Activated CD4-positive, alpha-beta memory T cell treated with anti-CD3 and anti-CD28 coated beads, Interleukin-2, amount 10 ng/mL, durations not matched to agents 7 days and 5 days (primary cell): ENCODE measurements around the gene DUSP2. TPM values are rescaled to one million over a fixed set of nuclear protein-coding genes. Genes with fewer than 3 reads are reported as not detected.

ENCODE experiments used
- CTCF ChIA-PET: fragments of 350-600 bp; sonication (Branson Sonifier 250); formaldehyde crosslinking; loops from one replicate; lab custom pipeline; 2021; ENCODE audit warnings: antibody characterized with exemption, inconsistent platforms; lab: Charles Lee
- POLR2A ChIA-PET: fragments of 350-600 bp; sonication (Branson Sonifier 250); formaldehyde crosslinking; loops from one replicate; lab custom pipeline; 2021; ENCODE audit warnings: antibody characterized with exemption; lab: Charles Lee
- DNase-seq: peaks from one replicate; pipeline ENCODE4 v3.0.0-alpha.2; 2020
- H3K27ac Mint-ChIP-seq: one replicate; pipeline ENCODE4 v1.8.0; 2021; ENCODE audit warnings: mild to moderate bottlenecking, mixed read lengths
- H3K27me3 Mint-ChIP-seq: one replicate; pipeline ENCODE4 v1.8.0; 2021; ENCODE audit warnings: mixed read lengths
- H3K36me3 Mint-ChIP-seq: one replicate; pipeline ENCODE4 v1.8.0; 2021; ENCODE audit warnings: low read depth, mixed read lengths
- H3K4me1 Mint-ChIP-seq: one replicate; pipeline ENCODE4 v1.8.0; 2021; ENCODE audit warnings: mixed read lengths
- H3K4me3 Mint-ChIP-seq: one replicate; pipeline ENCODE4 v1.8.0; 2021; ENCODE audit warnings: mild to moderate bottlenecking, mixed read lengths
- H3K9me3 Mint-ChIP-seq: one replicate; pipeline ENCODE4 v1.8.0; 2021; ENCODE audit warnings: mixed read lengths
- total RNA-seq, 2 experiments: library from RNA; stranded (reverse); gene quantifications; one replicate each; pipeline ENCODE4 v1.2.3, GENCODE V29; 2021

The DUSP2 gene, protein sequence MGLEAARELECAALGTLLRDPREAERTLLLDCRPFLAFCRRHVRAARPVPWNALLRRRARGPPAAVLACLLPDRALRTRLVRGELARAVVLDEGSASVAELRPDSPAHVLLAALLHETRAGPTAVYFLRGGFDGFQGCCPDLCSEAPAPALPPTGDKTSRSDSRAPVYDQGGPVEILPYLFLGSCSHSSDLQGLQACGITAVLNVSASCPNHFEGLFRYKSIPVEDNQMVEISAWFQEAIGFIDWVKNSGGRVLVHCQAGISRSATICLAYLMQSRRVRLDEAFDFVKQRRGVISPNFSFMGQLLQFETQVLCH
- total RNA-seq = 10 to 100 TPM; 40.8 to 42.5 TPM

DNA sequence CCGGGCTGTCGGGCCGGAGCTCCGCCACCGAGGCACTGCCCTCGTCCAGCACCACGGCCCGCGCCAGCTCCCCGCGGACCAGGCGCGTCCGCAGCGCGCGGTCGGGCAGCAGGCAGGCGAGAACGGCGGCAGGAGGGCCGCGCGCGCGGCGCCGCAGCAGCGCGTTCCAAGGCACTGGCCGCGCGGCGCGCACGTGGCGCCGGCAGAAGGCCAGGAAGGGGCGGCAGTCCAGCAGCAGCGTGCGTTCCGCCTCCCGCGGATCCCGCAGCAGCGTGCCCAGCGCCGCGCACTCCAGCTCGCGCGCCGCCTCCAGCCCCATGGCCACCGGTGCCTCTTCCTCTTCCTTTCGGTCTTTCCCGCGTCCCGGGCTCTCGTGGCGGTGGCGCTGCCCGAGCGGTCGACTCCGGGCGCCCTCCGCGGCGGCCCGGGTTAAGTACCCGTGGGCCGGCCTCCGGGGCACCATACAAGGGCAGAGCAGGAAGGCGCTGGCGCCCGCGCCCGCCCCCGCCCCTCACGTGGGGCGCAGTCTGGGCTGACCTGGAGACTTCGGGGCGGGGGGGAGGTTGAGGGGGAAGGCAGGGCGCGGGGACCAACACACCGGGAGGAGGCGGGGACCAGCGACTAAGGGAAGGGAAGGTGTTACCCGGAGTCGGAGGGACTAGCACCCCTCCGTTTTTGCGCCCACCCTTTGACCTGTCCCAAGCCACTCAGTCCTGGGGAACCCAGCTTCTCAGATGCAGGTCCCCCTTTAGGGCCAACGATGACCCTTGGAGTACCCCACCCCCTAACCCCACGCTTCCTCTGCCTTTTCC, at the start of gene DUSP2:
Gene DUSP2 (minus strand): TSS at position 405 of the 812 bp plus-strand sequence. CDS start 86 bp downstream, at position 319.
- peaks cover 67% of the 10 kb centered on the region for H3K4me1 Mint-ChIP-seq
- H3K9me3 Mint-ChIP-seq = no peaks in the 10 kb centered on the region
- no peaks in the 10 kb centered on the region for H3K27me3 Mint-ChIP-seq
- CTCF ChIA-PET = interaction anchor here (13.4 kb wide), 1 partner anchor 30 kb away, joined by 323 read pairs; no protein-coding TSS in a partner anchor
- peak; percentile 90 for DNase-seq
- H3K36me3 Mint-ChIP-seq = peaks cover 13% of the 10 kb centered on the region
- H3K27ac Mint-ChIP-seq = peak within 1 kb of the TSS; percentile 95
- H3K4me3 Mint-ChIP-seq = peak within 1 kb of the TSS; percentile 88
- POLR2A ChIA-PET = interaction anchor here (0.8 to 7.5 kb wide), 8 partner anchors 13 to 121 kb away, joined by 3 to 91 read pairs (median 16); partner anchors contain the start of genes ADRA2B and STARD7

DNA sequence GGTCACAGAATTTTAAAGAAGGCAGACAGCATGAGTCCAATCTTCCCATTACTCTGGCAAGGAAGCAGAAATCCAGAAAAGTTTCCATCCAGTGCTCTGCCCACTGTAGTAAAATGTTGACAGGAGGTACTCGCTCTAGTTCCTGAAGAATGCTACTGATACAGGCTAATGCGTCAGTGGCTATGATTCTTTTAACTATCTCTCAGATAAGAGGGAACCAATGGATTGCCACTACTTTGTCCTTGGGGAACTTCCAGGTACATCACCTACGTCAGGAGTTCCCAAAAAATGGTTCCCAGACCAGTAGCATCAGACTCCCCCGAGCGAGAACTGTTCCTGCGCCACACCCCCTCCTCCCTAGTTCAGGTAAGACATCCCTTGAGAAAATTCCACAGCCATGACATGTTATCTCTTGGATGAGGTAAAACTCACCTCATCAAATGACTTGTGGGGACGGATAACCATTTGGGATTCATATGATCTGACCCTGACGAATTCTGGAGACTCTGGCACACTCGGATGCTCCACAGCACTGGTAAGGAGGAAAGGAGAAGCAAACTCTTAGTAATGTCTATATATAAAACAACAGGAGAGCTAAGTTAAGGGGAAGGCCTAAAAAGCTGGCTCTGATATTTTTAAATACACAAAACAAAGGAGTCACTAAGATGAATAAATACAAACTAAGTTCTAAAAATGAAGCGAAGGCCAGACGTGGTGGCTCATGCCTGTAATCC, 46.9 kb upstream of the DUSP2 start:
- no peak overlapping the region for H3K27ac Mint-ChIP-seq

DNA sequence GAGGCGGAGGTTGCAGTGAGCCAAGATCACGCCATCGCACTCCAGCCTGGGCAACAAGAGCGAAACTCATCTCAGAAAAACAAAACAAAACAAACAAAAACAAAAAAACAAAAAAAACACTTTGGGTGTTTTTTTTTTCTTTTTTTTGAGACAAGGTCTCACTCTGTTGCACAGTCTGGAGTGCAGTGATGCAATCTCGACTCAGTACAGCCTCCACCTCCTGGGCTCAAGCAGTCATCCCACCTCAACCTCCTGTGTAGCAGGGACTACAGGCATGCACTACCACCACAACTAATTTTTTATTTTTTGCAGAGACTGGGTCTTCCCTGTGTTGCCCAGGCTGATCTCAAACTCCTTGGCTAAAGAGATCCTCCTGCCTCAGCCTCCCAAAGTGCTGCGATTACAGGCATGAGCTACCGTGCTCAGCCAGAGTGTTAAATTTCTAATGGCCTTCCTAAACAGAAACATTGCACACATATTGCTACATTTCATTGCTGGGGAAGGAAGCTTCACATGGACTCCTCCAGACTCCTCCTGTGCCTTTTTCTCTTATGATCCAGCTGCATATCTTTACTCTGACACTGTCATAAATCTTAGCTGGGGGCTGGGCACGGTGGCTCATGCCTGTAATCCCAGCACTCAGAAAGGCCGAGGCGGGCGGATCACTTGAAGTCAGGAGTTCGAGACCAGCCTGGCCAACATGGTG, 43.7 kb upstream of the DUSP2 start:
- no peaks in the 10 kb centered on the region for H3K9me3 Mint-ChIP-seq
- peaks cover 66% of the 10 kb centered on the region for H3K36me3 Mint-ChIP-seq
- H3K27me3 Mint-ChIP-seq = no peaks in the 10 kb centered on the region
- H3K4me3 Mint-ChIP-seq = no peak overlapping the region
- POLR2A ChIA-PET = interaction anchor here (1.0 kb wide), 1 partner anchor 12 kb away, joined by 4 read pairs; no protein-coding TSS in a partner anchor
- no peak overlapping the region for H3K27ac Mint-ChIP-seq
- no peak for DNase-seq
- peaks cover 16% of the 10 kb centered on the region for H3K4me1 Mint-ChIP-seq
- CTCF ChIA-PET = interaction anchor here (1.7 kb wide), 1 partner anchor 14 kb away, joined by 7 read pairs; no protein-coding TSS in a partner anchor

More for the DNA sequence above, 46.9 kb upstream of the DUSP2 start:
- DNase-seq = no peak
- no peak overlapping the region for H3K4me3 Mint-ChIP-seq
- H3K27me3 Mint-ChIP-seq = no peaks in the 10 kb centered on the region
- no peaks in the 10 kb centered on the region for H3K9me3 Mint-ChIP-seq
- peaks cover 50% of the 10 kb centered on the region for H3K36me3 Mint-ChIP-seq
- ChIA-PET CTCF (interaction anchor here (0.9 to 1.3 kb wide), 2 partner anchors 18 to 53 kb away, joined by 4 read pairs; partner anchors contain the start of gene ASTL), POLR2A (interaction anchor here (1.4 kb wide), 1 partner anchor 16 kb away, joined by 5 read pairs; the partner anchor contains the start of gene STARD7)
- H3K4me1 Mint-ChIP-seq = peaks cover 27% of the 10 kb centered on the region

DNA sequence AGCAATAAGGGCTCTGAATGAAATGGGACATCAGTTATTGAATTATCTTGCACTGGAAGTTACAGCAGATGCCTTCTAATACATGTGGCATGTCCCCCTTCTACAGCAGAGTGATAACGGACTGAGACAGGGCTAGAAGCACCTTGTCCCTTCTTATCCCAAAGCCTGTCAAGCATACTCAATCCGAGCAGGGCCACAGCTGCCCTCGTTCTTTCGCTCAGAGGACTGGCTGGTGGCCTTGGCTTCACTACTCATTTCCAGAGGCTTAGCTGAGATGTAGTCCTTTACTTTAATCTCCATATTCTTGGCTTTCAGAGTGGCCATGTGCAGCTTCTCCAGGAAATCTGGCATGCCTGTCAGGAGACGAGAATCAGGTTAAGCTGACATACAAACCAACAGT, 41.3 kb upstream of the DUSP2 start:
- ChIA-PET POLR2A (no interaction called here), CTCF (interaction anchor here (1.5 to 3.8 kb wide), 2 partner anchors 12 to 47 kb away, joined by 4 to 19 read pairs; no protein-coding TSS in a partner anchor)
- H3K27ac Mint-ChIP-seq = no peak overlapping the region
- H3K4me3 Mint-ChIP-seq = no peak overlapping the region
- no peak for DNase-seq
- peaks cover 45% of the 10 kb centered on the region for H3K36me3 Mint-ChIP-seq
- no peaks in the 10 kb centered on the region for H3K9me3 Mint-ChIP-seq
- H3K27me3 Mint-ChIP-seq = no peaks in the 10 kb centered on the region
- H3K4me1 Mint-ChIP-seq = peaks cover 2% of the 10 kb centered on the region

DNA sequence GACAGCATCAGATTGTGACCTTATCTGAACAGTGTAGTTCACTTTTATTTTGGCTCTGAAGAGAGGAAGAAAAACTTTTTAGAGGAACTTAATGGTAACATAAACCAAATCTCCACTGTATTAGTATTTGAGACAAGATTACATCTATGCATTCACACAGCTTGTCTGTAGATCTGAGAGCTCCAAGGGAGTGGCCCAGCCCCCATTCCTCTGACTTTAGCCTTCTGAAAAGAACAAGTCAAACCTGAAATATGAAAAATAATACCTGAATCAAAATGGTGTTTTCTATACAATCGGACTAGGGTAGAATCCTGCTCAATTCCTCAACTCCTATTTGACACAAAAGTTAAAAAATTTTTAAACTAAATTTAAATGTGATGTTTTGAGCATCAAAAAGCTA, 40.3 kb upstream of the DUSP2 start:
- POLR2A ChIA-PET = interaction anchor here (1.5 kb wide), 1 partner anchor 23 kb away, joined by 4 read pairs; the partner anchor contains the start of gene STARD7
- no peak for DNase-seq
- Mint-ChIP-seq H3K27ac (no peak overlapping the region), H3K27me3 (no peaks in the 10 kb centered on the region), H3K4me1 (peaks cover 7% of the 10 kb centered on the region), H3K4me3 (no peak overlapping the region), H3K9me3 (no peaks in the 10 kb centered on the region), H3K36me3 (peaks cover 40% of the 10 kb centered on the region)
- CTCF ChIA-PET = interaction anchor here (0.8 to 3.8 kb wide), 3 partner anchors 11 to 193 kb away, joined by 3 to 19 read pairs (median 4); no protein-coding TSS in a partner anchor

DNA sequence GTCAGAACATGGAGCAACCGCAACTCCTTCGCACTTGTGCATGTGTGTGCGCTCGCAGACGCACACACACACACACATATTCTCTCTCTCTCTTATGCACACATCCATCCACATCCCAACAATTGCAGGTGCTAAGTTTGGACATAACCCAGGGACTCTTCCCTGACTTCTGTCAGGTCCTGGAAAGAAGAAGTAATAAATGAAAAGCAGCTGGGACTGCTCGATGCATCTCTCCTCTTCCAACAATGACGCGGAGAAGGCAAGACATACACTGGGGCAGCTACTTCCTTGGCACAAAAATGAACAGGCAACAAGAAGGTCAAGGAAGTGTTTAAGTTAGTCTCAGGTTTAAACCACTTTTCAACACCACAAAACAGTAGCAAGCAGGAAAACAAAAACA, 39.7 kb upstream of the DUSP2 start:
- POLR2A ChIA-PET = interaction anchor here (1.5 kb wide), 1 partner anchor 23 kb away, joined by 4 read pairs; the partner anchor contains the start of gene STARD7
- Mint-ChIP-seq H3K4me1 (peaks cover 7% of the 10 kb centered on the region), H3K27me3 (no peaks in the 10 kb centered on the region), H3K27ac (peak overlapping the region; percentile 5), H3K9me3 (no peaks in the 10 kb centered on the region), H3K36me3 (peaks cover 40% of the 10 kb centered on the region), H3K4me3 (no peak overlapping the region)
- DNase-seq = no peak
- CTCF ChIA-PET = interaction anchor here (0.8 to 3.8 kb wide), 2 partner anchors 10 to 192 kb away, joined by 3 to 19 read pairs; no protein-coding TSS in a partner anchor

DNA sequence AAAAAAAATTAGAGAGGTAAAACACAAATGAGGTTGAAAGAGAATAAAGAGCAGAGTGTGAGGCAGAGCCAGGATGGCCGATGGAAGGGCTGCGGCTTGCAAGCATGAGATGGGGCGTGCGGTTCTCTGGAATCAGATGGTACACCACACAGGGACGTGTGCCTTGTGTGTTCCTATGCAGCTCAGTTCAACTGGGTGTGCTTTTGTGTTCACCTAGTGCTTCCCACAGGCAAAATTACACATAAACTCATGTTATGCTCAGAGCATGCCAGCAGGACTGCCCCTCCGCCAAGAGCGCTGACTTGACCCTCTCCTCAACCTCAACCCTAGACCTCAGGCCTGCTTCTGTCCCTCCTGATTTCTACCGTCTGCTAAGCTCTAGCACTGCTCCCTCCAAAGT, 38.9 kb upstream of the DUSP2 start:
- ChIA-PET POLR2A (interaction anchor here (1.5 kb wide), 1 partner anchor 24 kb away, joined by 4 read pairs; the partner anchor contains the start of gene STARD7), CTCF (interaction anchor here (3.8 kb wide), 1 partner anchor 9 kb away, joined by 19 read pairs; no protein-coding TSS in a partner anchor)
- Mint-ChIP-seq H3K4me3 (no peak overlapping the region), H3K27me3 (no peaks in the 10 kb centered on the region), H3K36me3 (peaks cover 39% of the 10 kb centered on the region), H3K9me3 (no peaks in the 10 kb centered on the region), H3K4me1 (peaks cover 7% of the 10 kb centered on the region), H3K27ac (no peak overlapping the region)
- no peak for DNase-seq

DNA sequence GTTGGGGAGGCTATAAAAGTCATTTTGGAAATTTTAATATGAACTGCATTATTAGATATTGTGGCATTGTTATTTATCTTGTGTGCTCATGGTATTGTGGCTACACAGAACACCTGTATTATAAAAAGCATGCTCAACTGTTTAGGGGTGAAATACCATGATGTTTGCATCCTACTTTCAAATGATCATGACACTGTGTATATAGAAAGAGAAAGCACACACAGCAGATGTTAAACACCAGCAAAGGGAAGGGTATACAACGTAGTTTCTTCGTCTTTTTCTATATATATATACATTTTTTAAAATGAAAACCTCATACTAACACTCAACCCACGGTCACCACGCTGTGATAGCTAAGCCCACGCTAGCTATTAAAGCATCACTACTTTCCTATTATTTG, 36.3 kb upstream of the DUSP2 start:
- peaks cover 7% of the 10 kb centered on the region for H3K4me1 Mint-ChIP-seq
- CTCF ChIA-PET = interaction anchor here (1.1 to 3.7 kb wide), 2 partner anchors 43 to 86 kb away, joined by 3 to 21 read pairs; partner anchors contain the start of gene ASTL
- no peak for DNase-seq
- H3K36me3 Mint-ChIP-seq = peaks cover 24% of the 10 kb centered on the region
- H3K27me3 Mint-ChIP-seq = peaks cover 4% of the 10 kb centered on the region
- no peak overlapping the region for H3K4me3 Mint-ChIP-seq
- POLR2A ChIA-PET = interaction anchor here (1.0 to 1.1 kb wide), 2 partner anchors 11 to 38 kb away, joined by 3 to 4 read pairs; no protein-coding TSS in a partner anchor
- no peak overlapping the region for H3K27ac Mint-ChIP-seq
- no peaks in the 10 kb centered on the region for H3K9me3 Mint-ChIP-seq

DNA sequence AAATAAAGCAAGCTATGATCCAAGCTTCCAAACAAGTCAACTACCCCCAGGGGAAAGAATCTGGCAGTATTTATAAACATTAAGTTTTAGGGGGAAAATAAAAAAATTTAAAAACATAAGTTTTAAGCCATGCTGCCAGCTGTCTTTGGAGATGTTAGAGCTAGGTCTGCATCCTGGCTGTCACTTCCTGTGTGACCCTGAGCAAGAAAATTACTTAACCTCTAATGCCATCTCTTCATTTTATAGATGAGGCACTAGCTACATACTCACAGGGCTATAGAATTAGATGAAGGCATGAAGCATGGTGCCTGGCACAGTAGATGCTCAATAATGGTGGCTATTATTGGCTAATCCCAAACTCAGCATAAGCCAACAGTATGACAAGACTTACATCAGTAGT, 35.3 kb upstream of the DUSP2 start:
- H3K27ac Mint-ChIP-seq = no peak overlapping the region
- peaks cover 4% of the 10 kb centered on the region for H3K27me3 Mint-ChIP-seq
- peaks cover 14% of the 10 kb centered on the region for H3K36me3 Mint-ChIP-seq
- H3K9me3 Mint-ChIP-seq = no peaks in the 10 kb centered on the region
- ChIA-PET CTCF (interaction anchor here (0.6 to 3.7 kb wide), 8 partner anchors 38 to 188 kb away, joined by 3 to 21 read pairs (median 4); partner anchors contain the start of genes ANKRD36C and ASTL), POLR2A (interaction anchor here (0.7 to 1.3 kb wide), 4 partner anchors 12 to 42 kb away, joined by 3 to 4 read pairs (median 4); partner anchors contain the start of gene ASTL)
- no peak for DNase-seq
- no peak overlapping the region for H3K4me3 Mint-ChIP-seq
- H3K4me1 Mint-ChIP-seq = peaks cover 7% of the 10 kb centered on the region

DNA sequence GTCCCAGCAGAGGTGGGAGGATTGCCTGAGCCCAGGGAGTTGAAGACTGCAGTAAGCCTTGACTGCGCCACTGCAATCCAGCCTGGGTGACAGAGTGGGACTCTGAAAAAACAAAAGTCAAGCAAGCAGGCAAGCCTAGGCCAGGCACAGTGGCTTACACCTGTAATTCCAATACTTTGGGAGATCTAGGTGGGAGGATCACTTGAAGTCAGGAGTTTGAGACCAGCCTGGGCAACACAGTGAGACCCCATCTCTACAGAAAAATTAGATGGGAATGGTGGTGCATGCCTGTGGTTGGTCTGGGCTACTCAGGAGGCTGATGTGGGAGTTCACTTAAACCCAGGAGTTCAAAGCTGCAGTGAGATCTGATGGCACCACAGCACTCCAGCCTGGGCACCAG, 34.8 kb upstream of the DUSP2 start:
- DNase-seq = no peak
- peaks cover 7% of the 10 kb centered on the region for H3K4me1 Mint-ChIP-seq
- H3K27me3 Mint-ChIP-seq = peaks cover 4% of the 10 kb centered on the region
- no peak overlapping the region for H3K27ac Mint-ChIP-seq
- ChIA-PET POLR2A (interaction anchor here (0.7 to 1.3 kb wide), 2 partner anchors 16 to 42 kb away, joined by 3 to 4 read pairs; partner anchors contain the start of gene ASTL), CTCF (interaction anchor here (0.8 to 3.7 kb wide), 6 partner anchors 38 to 188 kb away, joined by 3 to 21 read pairs (median 4); partner anchors contain the start of genes ANKRD36C and ASTL)
- peaks cover 9% of the 10 kb centered on the region for H3K36me3 Mint-ChIP-seq
- no peaks in the 10 kb centered on the region for H3K9me3 Mint-ChIP-seq
- no peak overlapping the region for H3K4me3 Mint-ChIP-seq

DNA sequence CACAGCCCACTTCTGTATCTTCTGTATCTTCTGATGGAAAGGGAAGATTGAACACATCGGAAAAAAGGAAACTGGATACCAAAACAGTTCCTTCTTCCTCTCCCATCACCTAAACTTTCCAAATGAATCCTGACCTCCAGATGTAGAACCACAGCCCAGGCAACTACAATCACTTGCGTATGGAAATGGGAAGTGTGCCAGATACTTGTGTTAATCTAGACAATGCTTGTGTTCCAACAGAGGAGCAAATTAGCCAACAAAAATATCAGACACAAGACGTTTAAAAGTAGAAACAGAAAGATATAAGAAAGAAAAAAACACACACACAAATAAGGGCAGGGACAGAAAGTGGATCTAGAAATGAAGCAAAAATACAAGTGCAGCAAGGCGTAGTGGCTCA, 31.4 kb upstream of the DUSP2 start:
- CTCF ChIA-PET = interaction anchor here (0.7 to 8.2 kb wide), 4 partner anchors 34 to 184 kb away, joined by 3 to 323 read pairs (median 21); partner anchors contain the start of genes ANKRD36C, ASTL and DUSP2
- no peak overlapping the region for H3K27ac Mint-ChIP-seq

More for the DNA sequence above, 31.4 kb upstream of the DUSP2 start:
- no peak overlapping the region for H3K4me3 Mint-ChIP-seq
- DNase-seq = no peak
- no peaks in the 10 kb centered on the region for H3K36me3 Mint-ChIP-seq
- no peaks in the 10 kb centered on the region for H3K9me3 Mint-ChIP-seq
- peaks cover 8% of the 10 kb centered on the region for H3K4me1 Mint-ChIP-seq
- POLR2A ChIA-PET = no interaction called here
- peaks cover 4% of the 10 kb centered on the region for H3K27me3 Mint-ChIP-seq
